ENCODE data around the gene GABRP.

The GABRP gene

GRCh38 chr5:170861917-170862766 lies 78.6 kb downstream of the GABRP start, which contains the start of gene RANBP17 (continued):
- TF ChIP-seq ZNF362 (tag by site-specific recombination; IDR thresholded peaks at IDR 0.05) (no peak), ZNF610 (tag by site-specific recombination; IDR thresholded peaks at IDR 0.05; ENCODE audit: borderline replicate concordance) (no peak; the same call in 1 of the 2 replicates), PRDM1 (tag by site-specific recombination; IDR thresholded peaks at IDR 0.05) (no peak), ZNF16 (tag by site-specific recombination; IDR thresholded peaks at IDR 0.05; ENCODE audit: low read depth) (no peak), ZNF175 (tag by site-specific recombination; IDR thresholded peaks at IDR 0.05) (no peak), GLI2 (tag by site-specific recombination; IDR thresholded peaks at IDR 0.05; ENCODE audit: borderline replicate concordance, low read depth) (no peak), ZNF24 (tag by site-specific recombination; IDR thresholded peaks at IDR 0.05) (no peak), ZNF658 (tag by site-specific recombination; IDR thresholded peaks at IDR 0.05) (no peak), ZNF157 (tag by site-specific recombination; IDR thresholded peaks at IDR 0.05) (no peak), ZNF394 (tag by site-specific recombination; IDR thresholded peaks at IDR 0.05; ENCODE audit: borderline replicate concordance) (peak; percentile 24; the same call in 1 of the 2 replicates), ZNF792 (tag by site-specific recombination; IDR thresholded peaks at IDR 0.05) (no peak), KLF7 (tag by site-specific recombination; IDR thresholded peaks at IDR 0.05; ENCODE audit: borderline replicate concordance) (no peak), ZNF302 (tag by site-specific recombination; IDR thresholded peaks at IDR 0.05; ENCODE audit: low read depth) (no peak), ZBTB1 (tag by site-specific recombination; IDR thresholded peaks at IDR 0.05) (no peak), ZNF624 (tag by site-specific recombination; IDR thresholded peaks at IDR 0.05) (no peak), SP7 (tag by site-specific recombination; IDR thresholded peaks at IDR 0.05) (no peak), PRDM4 (tag by site-specific recombination; IDR thresholded peaks at IDR 0.05) (no peak), ZNF148 (tag by site-specific recombination; IDR thresholded peaks at IDR 0.05; ENCODE audit: borderline replicate concordance) (no peak), ZNF629 (tag by site-specific recombination; IDR thresholded peaks at IDR 0.05) (no peak), ZNF2 (tag by site-specific recombination; IDR thresholded peaks at IDR 0.05) (no peak), ZNF768 (tag by site-specific recombination; IDR thresholded peaks at IDR 0.05) (no peak), ZNF350 (tag by site-specific recombination; IDR thresholded peaks at IDR 0.05) (no peak), ZNF37A (tag by site-specific recombination; IDR thresholded peaks at IDR 0.05) (no peak)
- TF ChIP-seq, protein P1, sequence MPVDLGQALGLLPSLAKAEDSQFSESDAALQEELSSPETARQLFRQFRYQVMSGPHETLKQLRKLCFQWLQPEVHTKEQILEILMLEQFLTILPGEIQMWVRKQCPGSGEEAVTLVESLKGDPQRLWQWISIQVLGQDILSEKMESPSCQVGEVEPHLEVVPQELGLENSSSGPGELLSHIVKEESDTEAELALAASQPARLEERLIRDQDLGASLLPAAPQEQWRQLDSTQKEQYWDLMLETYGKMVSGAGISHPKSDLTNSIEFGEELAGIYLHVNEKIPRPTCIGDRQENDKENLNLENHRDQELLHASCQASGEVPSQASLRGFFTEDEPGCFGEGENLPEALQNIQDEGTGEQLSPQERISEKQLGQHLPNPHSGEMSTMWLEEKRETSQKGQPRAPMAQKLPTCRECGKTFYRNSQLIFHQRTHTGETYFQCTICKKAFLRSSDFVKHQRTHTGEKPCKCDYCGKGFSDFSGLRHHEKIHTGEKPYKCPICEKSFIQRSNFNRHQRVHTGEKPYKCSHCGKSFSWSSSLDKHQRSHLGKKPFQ (tag by site-specific recombination; IDR thresholded peaks at IDR 0.05) = no peak
- TF ChIP-seq, protein P2, sequence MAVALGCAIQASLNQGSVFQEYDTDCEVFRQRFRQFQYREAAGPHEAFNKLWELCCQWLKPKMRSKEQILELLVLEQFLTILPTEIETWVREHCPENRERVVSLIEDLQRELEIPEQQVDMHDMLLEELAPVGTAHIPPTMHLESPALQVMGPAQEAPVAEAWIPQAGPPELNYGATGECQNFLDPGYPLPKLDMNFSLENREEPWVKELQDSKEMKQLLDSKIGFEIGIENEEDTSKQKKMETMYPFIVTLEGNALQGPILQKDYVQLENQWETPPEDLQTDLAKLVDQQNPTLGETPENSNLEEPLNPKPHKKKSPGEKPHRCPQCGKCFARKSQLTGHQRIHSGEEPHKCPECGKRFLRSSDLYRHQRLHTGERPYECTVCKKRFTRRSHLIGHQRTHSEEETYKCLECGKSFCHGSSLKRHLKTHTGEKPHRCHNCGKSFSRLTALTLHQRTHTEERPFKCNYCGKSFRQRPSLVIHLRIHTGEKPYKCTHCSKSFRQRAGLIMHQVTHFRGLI (tag by site-specific recombination; IDR thresholded peaks at IDR 0.05) = peak; percentile 47; the same call in 1 of the 2 replicates
- TF ChIP-seq, protein P3, sequence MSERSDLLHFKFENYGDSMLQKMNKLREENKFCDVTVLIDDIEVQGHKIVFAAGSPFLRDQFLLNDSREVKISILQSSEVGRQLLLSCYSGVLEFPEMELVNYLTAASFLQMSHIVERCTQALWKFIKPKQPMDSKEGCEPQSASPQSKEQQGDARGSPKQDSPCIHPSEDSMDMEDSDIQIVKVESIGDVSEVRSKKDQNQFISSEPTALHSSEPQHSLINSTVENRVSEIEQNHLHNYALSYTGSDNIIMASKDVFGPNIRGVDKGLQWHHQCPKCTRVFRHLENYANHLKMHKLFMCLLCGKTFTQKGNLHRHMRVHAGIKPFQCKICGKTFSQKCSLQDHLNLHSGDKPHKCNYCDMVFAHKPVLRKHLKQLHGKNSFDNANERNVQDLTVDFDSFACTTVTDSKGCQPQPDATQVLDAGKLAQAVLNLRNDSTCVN (tag by site-specific recombination; optimal IDR thresholded peaks at IDR 0.05) = peak; percentile 98
- TF ChIP-seq, protein P4, sequence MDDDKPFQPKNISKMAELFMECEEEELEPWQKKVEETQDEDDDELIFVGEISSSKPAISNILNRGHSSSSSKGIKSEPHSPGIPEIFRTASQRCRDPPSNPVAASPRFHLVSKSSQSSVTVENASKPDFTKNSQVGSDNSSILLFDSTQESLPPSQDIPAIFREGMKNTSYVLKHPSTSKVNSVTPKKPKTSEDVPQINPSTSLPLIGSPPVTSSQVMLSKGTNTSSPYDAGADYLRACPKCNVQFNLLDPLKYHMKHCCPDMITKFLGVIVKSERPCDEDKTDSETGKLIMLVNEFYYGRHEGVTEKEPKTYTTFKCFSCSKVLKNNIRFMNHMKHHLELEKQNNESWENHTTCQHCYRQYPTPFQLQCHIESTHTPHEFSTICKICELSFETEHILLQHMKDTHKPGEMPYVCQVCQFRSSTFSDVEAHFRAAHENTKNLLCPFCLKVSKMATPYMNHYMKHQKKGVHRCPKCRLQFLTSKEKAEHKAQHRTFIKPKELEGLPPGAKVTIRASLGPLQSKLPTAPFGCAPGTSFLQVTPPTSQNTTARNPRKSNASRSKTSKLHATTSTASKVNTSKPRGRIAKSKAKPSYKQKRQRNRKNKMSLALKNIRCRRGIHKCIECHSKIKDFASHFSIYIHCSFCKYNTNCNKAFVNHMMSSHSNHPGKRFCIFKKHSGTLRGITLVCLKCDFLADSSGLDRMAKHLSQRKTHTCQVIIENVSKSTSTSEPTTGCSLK (tag by site-specific recombination; IDR thresholded peaks at IDR 0.05) = no peak

Data from HEK293 (cell line).